Pancreas (tissue), 10 donors: ENCODE data around the gene LYRM9. TPM values are rescaled to one million over a fixed set of nuclear protein-coding genes. Genes with fewer than 3 reads are reported as not detected.
"Not testable (repeated sequence)": the region's sequence is repeated elsewhere in the genome, so short reads cannot be mapped to it uniquely, and the experiment has no call there.

Experiments used
- ATAC-seq, 4 donors: fragments of 200-7000 bp; cut with Tn5 transposase; one replicate each; pipeline versions ENCODE4 v1.8.0 to v1.9.1; 2020; ENCODE audit warnings: mild to moderate bottlenecking in 4 of 4, moderate library complexity in 4 of 4
- DNase-seq, 6 donors: peaks; one replicate each; pipeline ENCODE4 v3.0.0-alpha.2; 2020
- FAIRE-seq: peaks from 2 replicates; lab custom pipeline; 2012; peaks lifted over from hg19 to GRCh38; lab: Jason Lieb, UNC
- H3K27ac ChIP-seq, 4 donors: fragments of 200-600 bp; sonication (generic); 1 replicate in 3 of 4; 2 replicates in 1 of 4; pipeline versions ENCODE4 v1.5.0 to v1.8.0; 2020
- H3K27me3 ChIP-seq, 4 donors: fragments of 200-600 bp; one replicate each; pipeline ENCODE4 v1.8.0; 2021
- H3K36me3 ChIP-seq, 3 donors: fragments of 200-600 bp; sonication (generic) in 1 of 3; one replicate each; pipeline versions ENCODE4 v1.5.0 to v1.8.0; 2020 to 2021
- H3K4me1 ChIP-seq, 3 donors: fragments of 200-600 bp; one replicate each; pipeline ENCODE4 v1.8.0; 2021
- H3K4me3 ChIP-seq, 4 donors: fragments of 200-600 bp; sonication (generic) in 2 of 4; one replicate each; pipeline versions ENCODE4 v1.5.0 to v1.8.0; 2020 to 2021
- H3K9me3 ChIP-seq, 4 donors: fragments of 200-600 bp; one replicate each; pipeline ENCODE4 v1.8.0; 2021
- CTCF ChIP-seq, 4 donors: fragments of 200-600 bp; sonication (generic) in 3 of 4; IDR thresholded peaks; one replicate each; pipeline versions ENCODE4 v1.5.0 to v1.8.0; 2021; ENCODE audit warnings: antibody characterized with exemption in 4 of 4
- WGBS, 2 donors: extraction: QIAGEN DNeasy Blood & Tissue Kit; methylation state at CpG; one replicate each; pipeline ENCODE4 v1.1.7; 2013; 5-methylcytosine and 5-hydroxymethylcytosine counted together
- intact Hi-C, 3 donors: fragments of 100-400 bp; cut with DNase I; formaldehyde crosslinking; loops; one replicate each; pipeline versions ENCODE4 v1.11.1 to v1.14.2; 2022
- polyA plus RNA-seq, 2 donors: library from polyadenylated mRNA; stranded (reverse); fragments of 200-250 nt; gene quantifications; one replicate each; pipeline ENCODE4 v1.2.3, GENCODE V29; 2013
- total RNA-seq, 6 donors: library from RNA; stranded (reverse); fragmentation: NEBNext Ultra II Directional in 4 of 6; extraction: Animal tissue kit (Norgen Biotek cat#: 25700) in 4 of 6; gene quantifications; one replicate each; pipeline versions ENCODE4 v1.2.1 to v1.2.4, GENCODE V29; 2021 to 2023
- donor health status: healthy with polysubstance abuse.
- donor health status: DM: no; HTN: no; CAD: no; lungs with moderate emphysema.
- donor health status: DM: no; HTN: no; CAD: no.
- donor health status: control.
- donor health status: control.
- donor health status: Bipolar disorder and iron deficiency.
- donor health status: DM: yes; HTN: yes; CAD: no.
- donor health status: DM: no; HTN: no; CAD: no.
- donor health status: DM: no; HTN: no; CAD: no.
- donor health status: DM: yes; HTN: yes; CAD: no.

LYRM9 gene
- total and polyA plus RNA-seq, 8 donors: 4.8 to 17.7 (median 9.8) TPM

GRCh38 chr17:27891841-27892240 lies 1.3 kb downstream of the LYRM9 start:
- Histone ChIP-seq H3K4me3 (no peak overlapping the region), H3K4me1 (peaks cover 10 to 22% (median 17%) of the 10 kb centered on the region in 3 donors), H3K27me3 (no peaks in the 10 kb centered on the region), H3K36me3 (no peaks in the 10 kb centered on the region), H3K27ac (no peak overlapping the region), H3K9me3 (no peaks in the 10 kb centered on the region)
- intact Hi-C loops: loop anchor here in 2 of 3 donors (10.0 kb wide), 2 partner anchors 133 to 353 kb away; no protein-coding TSS in a partner anchor
- WGBS, 2 donors: 93 to 94% methylated on average over 9 of the region's 9 CpGs
- ATAC-seq (no peak), FAIRE-seq (no peak), DNase-seq (no peak)
- no peak for TF ChIP-seq CTCF (IDR thresholded peaks at IDR 0.05)

DNA sequence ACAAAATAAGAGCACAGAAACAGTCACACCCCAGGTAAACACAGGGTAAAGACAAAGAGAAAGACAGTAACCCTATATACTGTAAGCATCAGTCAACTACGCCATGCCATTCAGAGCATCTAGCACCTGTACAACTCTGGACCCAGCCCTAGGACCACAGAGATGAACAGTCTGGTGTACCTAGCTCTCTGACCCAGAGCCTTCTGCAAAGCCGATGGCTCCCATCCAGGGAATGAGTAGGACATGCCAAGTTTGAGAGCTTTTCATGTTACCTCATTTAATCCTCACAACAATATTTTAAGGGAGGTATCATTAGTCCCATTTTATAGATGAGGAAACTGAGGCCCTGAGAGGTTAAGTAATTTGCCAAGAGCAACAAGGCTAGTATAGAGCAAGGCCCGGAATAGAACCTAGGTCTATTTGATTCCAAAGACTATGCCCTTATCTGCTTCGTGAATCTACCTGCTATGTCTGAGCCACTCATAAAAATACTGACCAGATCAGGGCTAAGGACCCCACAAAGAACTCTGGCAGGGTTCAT lies 3.4 kb downstream of the LYRM9 start:
- DNase-seq (no peak), ATAC-seq (no peak), FAIRE-seq (no peak)
- intact Hi-C loops: loop anchor here in 2 of 3 donors (10.0 kb wide), 2 partner anchors 135 to 355 kb away; no protein-coding TSS in a partner anchor
- no peaks in the 10 kb centered on the region for H3K9me3 ChIP-seq
- H3K27ac ChIP-seq: peak overlapping the region; percentile 39 to 71 (median 64)
- 86% methylated on average over 4 of the region's 4 CpGs for WGBS, 2 donors
- TF ChIP-seq CTCF (IDR thresholded peaks at IDR 0.05): no peak
- no peak overlapping the region for H3K4me3 ChIP-seq
- no peaks in the 10 kb centered on the region for H3K27me3 ChIP-seq
- H3K36me3 ChIP-seq: no peaks in the 10 kb centered on the region
- H3K4me1 ChIP-seq: peaks cover 10 to 22% (median 17%) of the 10 kb centered on the region in 3 donors

DNA sequence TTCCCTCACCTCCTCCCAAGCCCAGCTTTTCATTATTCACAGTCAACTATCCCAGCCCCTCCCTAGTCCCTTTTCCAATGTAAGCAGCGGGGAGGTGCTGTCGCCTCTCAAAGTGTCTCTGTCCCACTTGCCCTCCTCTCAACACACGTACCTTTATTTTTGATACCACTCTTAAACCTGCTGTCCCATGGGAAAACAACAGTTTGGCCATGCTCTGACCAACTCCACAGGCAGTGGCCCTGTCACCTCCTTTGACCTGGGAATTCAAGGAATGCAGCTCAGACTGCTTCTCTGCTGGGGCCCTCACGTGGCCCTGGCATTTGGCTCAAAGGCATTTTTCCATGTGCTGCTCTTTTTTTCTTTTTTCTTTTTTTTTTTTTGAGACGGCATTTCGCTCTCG lies 4.2 kb downstream of the LYRM9 start:
- Histone ChIP-seq H3K36me3 (no peaks in the 10 kb centered on the region), H3K9me3 (no peaks in the 10 kb centered on the region), H3K27me3 (no peaks in the 10 kb centered on the region), H3K4me1 (peaks cover 10 to 21% (median 17%) of the 10 kb centered on the region in 3 donors), H3K27ac (peak overlapping the region; percentile 58 to 71 (median 64)), H3K4me3 (no peak overlapping the region)
- ATAC-seq (peak; percentile 41 to 72 (median 54)), FAIRE-seq (no peak), DNase-seq (peak in 5 of 6 donors; percentile 43 to 77 (median 69))
- intact Hi-C loops: no loop called here
- TF ChIP-seq CTCF (IDR thresholded peaks at IDR 0.05): no peak
- WGBS, 2 donors: 21 to 26% methylated on average over 7 of the region's 7 CpGs

GRCh38 chr17:27888067-27888466 lies 5.1 kb downstream of the LYRM9 start:
- no peak for ATAC-seq
- H3K9me3 ChIP-seq: no peaks in the 10 kb centered on the region
- intact Hi-C loops: no loop called here
- WGBS, 2 donors: 69 to 73% methylated on average over 2 of the region's 2 CpGs
- no peak for TF ChIP-seq CTCF (IDR thresholded peaks at IDR 0.05)
- peaks cover 10 to 17% (median 15%) of the 10 kb centered on the region in 3 donors for H3K4me1 ChIP-seq
- no peaks in the 10 kb centered on the region for H3K36me3 ChIP-seq
- H3K27ac ChIP-seq: peak overlapping the region; percentile 58 to 71 (median 64)
- H3K4me3 ChIP-seq: no peak overlapping the region
- no peak for FAIRE-seq
- no peaks in the 10 kb centered on the region for H3K27me3 ChIP-seq
- DNase-seq: no peak

- H3K4me3 ChIP-seq, H3K27me3 ChIP-seq, H3K36me3 ChIP-seq, H3K9me3 ChIP-seq, intact Hi-C loops, DNase-seq, H3K27ac ChIP-seq, ATAC-seq, FAIRE-seq: not testable (repeated sequence)
- peaks cover 3 to 11% (median 8%) of the 10 kb centered on the region in 3 donors for H3K4me1 ChIP-seq
- 95 to 97% methylated on average over 8 of the region's 8 CpGs for WGBS, 2 donors
These were observed 6.7 kb downstream of the LYRM9 start for GRCh38 chr17:27886348-27886906.
